Testis (tissue), 2 donors: ENCODE measurements around the gene SMARCAD1.

Source experiments
- CTCF ChIP-seq, 3 experiments: fragments of 450-650 bp in 2 of 3; fragments of 200-600 bp in 1 of 3; sonication (generic) in 1 of 3; IDR thresholded peaks; one replicate each; pipeline ENCODE4 v1.5.1; 2016 to 2019; ENCODE audit warnings: antibody characterized with exemption in 3 of 3, mild to moderate bottlenecking in 2 of 3, moderate library complexity in 1 of 3
- POLR2A ChIP-seq: fragments of 450-650 bp; IDR thresholded peaks from one replicate; pipeline ENCODE4 v1.6.1; 2017; ENCODE audit warnings: antibody characterized with exemption, mild to moderate bottlenecking, moderate library complexity

- no peak for TF ChIP-seq POLR2A
- TF ChIP-seq CTCF (IDR thresholded peaks at IDR 0.05), result no peak
These were observed 78.0 kb downstream of the SMARCAD1 start for GRCh38 chr4:94285666-94286065.
